ENCODE data around the gene GLOD4. TPM values are rescaled to one million over a fixed set of nuclear protein-coding genes. Genes with fewer than 3 reads are reported as not detected.

Gene GLOD4
- total RNA-seq, 2 donors from 2014 or later, result 89.3 to 103 TPM

DNA sequence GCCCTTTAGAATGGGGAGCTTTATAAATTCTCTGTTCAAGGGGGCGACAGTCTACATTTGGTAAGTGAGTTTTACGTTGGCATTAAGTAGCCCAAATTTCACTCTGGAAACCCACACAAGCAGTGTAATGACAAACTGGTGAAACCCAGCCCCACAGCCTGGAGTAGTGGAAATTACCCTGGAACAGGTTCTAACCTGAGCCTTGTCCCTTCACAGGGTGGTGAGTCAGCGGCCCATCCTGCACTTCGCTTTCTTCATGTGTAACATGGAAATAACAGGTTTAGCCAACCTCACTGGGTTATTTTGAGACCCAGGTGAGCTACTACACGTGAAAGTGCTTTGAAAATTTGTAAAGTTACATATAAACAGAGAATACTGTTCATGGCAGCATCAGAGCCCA, 53.2 kb downstream of the GLOD4 start:
- no peaks in the 10 kb centered on the region for H3K4me1 ChIP-seq

GRCh38 chr17:726271-726919, 55.7 kb downstream of the GLOD4 start:
- Histone ChIP-seq H3K36me3 (no peaks in the 10 kb centered on the region), H3K9ac (ENCODE audit: low read depth in 2 of 2, low read length in 2 of 2) (no peak overlapping the region), H3K4me1 (no peaks in the 10 kb centered on the region), H3K9me3 (no peaks in the 10 kb centered on the region), H3K27me3 (no peaks in the 10 kb centered on the region), H3K4me3 (no peak overlapping the region), H3K27ac (peak overlapping the region; percentile 60)
- DNase-seq, result peak; percentile 49
- intact Hi-C loops (cut with DNase I), result no loop called here
- TF ChIP-seq CTCF (IDR thresholded peaks at IDR 0.05), result no peak

More for the DNA sequence above, 53.2 kb downstream of the GLOD4 start:
- Histone ChIP-seq H3K4me3 (no peak overlapping the region), H3K27me3 (no peaks in the 10 kb centered on the region), H3K27ac (no peak overlapping the region), H3K9me3 (no peaks in the 10 kb centered on the region), H3K36me3 (no peaks in the 10 kb centered on the region), H3K9ac (ENCODE audit: low read depth in 2 of 2, low read length in 2 of 2) (no peak overlapping the region)
- TF ChIP-seq CTCF (IDR thresholded peaks at IDR 0.05), result no peak
- no peak for DNase-seq
- intact Hi-C loops (cut with DNase I), result no loop called here

GRCh38 chr17:725746-726145, 56.3 kb downstream of the GLOD4 start:
- TF ChIP-seq CTCF (IDR thresholded peaks at IDR 0.05), result no peak
- Histone ChIP-seq H3K36me3 (no peaks in the 10 kb centered on the region), H3K9me3 (no peaks in the 10 kb centered on the region), H3K27me3 (no peaks in the 10 kb centered on the region), H3K4me1 (no peaks in the 10 kb centered on the region), H3K27ac (peak overlapping the region; percentile 60), H3K9ac (ENCODE audit: low read depth in 2 of 2, low read length in 2 of 2) (no peak overlapping the region), H3K4me3 (no peak overlapping the region)
- intact Hi-C loops (cut with DNase I), result no loop called here
- DNase-seq, result no peak

DNA sequence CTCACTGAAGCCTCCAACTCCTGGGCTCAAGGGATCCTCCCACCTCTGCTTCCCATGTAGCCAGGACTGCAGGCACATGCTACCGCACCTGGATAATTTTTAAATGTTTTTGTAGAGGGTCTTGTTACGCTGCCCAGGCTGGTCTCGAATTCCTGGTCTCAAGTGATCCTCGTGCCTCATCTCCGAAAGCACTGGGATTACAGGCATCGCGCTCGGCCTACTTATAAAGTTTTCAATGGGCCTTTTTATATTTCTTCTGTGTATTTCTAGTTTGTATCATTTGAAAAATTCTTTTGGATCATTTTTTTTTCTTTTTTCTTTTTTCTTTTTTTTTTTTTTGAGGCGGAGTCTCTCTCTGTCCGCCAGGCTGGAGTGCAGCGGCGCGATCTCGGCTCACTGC, 57.0 kb downstream of the GLOD4 start:
- Histone ChIP-seq H3K27me3 (no peaks in the 10 kb centered on the region), H3K9ac (ENCODE audit: low read depth in 2 of 2, low read length in 2 of 2) (no peak overlapping the region), H3K36me3 (no peaks in the 10 kb centered on the region), H3K27ac (no peak overlapping the region), H3K9me3 (no peaks in the 10 kb centered on the region), H3K4me1 (no peaks in the 10 kb centered on the region), H3K4me3 (no peak overlapping the region)
- intact Hi-C loops (cut with DNase I), result no loop called here
- TF ChIP-seq CTCF (IDR thresholded peaks at IDR 0.05), result no peak
- DNase-seq, result no peak

DNA sequence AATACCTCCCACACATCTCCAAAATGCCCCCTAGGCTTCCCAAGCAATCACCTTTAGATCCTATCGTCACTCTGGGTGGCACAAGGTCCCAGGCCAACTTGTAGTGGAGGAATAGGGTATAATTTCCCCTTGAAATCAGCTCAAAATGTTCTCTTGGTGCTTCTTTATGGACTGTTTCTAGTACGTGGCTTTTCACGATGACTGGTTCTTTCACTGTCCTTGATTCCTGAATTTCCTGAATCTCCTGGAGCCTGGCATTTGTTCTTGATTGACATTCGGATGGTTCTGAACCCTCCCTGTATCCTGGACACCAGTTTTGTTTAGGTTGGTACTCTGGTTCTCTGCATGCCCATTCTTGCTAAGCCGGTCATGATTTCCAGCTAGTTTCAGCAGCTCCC, 60.5 kb downstream of the GLOD4 start:
- Histone ChIP-seq H3K9me3 (no peaks in the 10 kb centered on the region), H3K4me1 (no peaks in the 10 kb centered on the region), H3K27ac (no peak overlapping the region), H3K9ac (ENCODE audit: low read depth in 2 of 2, low read length in 2 of 2) (no peak overlapping the region), H3K27me3 (no peaks in the 10 kb centered on the region), H3K36me3 (no peaks in the 10 kb centered on the region), H3K4me3 (no peak overlapping the region)
- intact Hi-C loops (cut with DNase I), result no loop called here
- no peak for TF ChIP-seq CTCF (IDR thresholded peaks at IDR 0.05)
- DNase-seq, result no peak
